ENCODE measurements around the gene PLCL2.

Gene PLCL2

DNA sequence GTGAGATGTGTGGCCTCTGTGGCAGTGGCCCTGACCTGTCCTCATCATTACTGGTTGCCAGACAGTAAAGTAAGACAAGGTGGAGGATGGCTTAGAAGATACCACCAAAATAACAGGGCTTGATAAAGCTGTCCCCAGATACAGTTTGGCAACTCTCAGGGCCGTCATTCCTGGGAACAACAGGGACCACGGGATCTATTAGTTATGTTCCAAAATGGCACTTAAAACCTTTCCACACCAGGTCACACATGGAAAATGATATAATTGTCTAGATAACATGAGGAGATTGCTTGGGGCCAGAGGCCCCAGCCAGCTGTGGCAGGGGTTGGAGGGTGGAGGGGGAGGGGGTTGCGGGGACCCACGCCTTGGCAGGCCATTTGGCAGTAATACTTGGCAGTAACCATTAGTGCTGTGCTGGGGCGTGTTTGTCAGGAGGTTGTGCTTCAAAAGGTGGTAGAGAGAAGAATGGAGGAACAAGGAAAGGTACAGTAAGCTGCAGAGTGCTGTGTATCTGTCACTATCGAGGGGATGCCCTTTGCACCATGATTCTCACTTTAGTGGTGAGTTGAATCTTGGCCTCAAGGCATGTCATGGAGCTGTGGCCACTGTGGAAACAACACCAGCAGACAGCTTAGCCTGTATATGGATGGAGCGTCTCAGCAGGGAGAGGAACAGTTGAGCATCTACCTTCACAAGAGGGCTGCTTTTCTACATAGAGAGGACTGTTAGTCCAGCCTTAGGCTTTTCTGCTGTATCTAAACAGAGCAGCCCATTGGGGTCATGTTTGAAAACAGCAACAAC is 14.0 kb downstream of the PLCL2 start:
- no peaks in the 10 kb centered on the region for H3K27me3 Mint-ChIP-seq
- peaks cover 93% of the 10 kb centered on the region for H3K4me1 Mint-ChIP-seq
- H3K9me3 Mint-ChIP-seq, result no peaks in the 10 kb centered on the region
- peak overlapping the region; percentile 69 for H3K4me3 Mint-ChIP-seq
- H3K36me3 Mint-ChIP-seq, result peaks cover 4% of the 10 kb centered on the region
- H3K27ac Mint-ChIP-seq, result peak overlapping the region; percentile 93

DNA sequence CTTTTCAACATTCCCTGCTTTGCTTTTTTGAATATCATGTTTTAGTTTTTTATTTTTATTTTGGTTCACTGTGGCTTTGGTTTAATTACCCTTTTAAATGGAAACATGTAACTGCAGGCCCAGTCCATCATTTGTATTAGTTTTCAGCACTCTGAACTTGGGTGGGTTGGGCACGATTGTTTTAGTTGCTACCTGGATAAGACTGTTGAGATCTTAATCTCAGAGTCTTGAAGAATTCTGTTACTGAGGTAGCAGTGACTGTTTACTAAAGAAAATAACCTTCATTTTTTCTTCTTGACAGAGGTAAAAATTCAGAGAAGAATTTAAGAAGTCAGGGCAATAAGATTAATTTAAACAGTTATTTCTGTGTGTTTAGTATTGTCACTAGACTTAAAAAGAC is 15.2 kb downstream of the PLCL2 start:
- Mint-ChIP-seq H3K36me3 (peaks cover 5% of the 10 kb centered on the region), H3K4me1 (peaks cover 100% of the 10 kb centered on the region), H3K9me3 (no peaks in the 10 kb centered on the region), H3K27ac (peak overlapping the region; percentile 71), H3K27me3 (no peaks in the 10 kb centered on the region), H3K4me3 (peak overlapping the region; percentile 41)

DNA sequence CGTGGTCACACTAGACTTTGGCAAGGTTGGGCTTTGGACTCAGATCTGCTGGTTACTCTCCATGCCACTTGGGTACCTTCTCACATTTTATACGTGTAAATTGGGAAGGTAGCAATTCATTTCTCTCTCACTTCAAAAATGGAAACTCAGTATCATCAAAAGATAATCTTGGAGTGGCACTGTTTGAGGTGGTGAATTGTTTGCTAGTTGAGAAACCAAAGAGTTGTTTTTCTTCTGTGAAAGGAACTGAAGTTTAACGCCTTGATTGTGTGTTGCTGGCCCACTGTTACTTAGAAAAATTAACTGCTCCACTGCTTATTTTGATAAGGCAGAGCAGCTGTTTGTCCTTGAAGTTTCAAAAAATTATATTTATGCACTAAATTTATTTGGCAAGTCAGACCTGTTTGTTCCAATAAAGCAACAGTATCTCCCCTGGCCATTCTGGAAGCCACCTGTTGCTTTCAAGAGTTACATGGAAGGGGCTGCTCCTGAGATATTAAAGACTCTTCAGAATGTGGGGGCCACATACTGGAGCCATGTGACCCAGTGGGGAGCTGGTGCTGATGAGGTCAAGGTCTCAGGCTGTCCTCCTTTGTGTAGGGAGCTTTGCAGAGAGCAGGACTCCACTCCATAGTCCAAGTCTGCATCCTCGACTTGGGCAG is 16.2 kb downstream of the PLCL2 start:
- Mint-ChIP-seq H3K27ac (peak overlapping the region; percentile 93), H3K4me1 (peaks cover 100% of the 10 kb centered on the region), H3K36me3 (peaks cover 5% of the 10 kb centered on the region), H3K27me3 (no peaks in the 10 kb centered on the region), H3K4me3 (peak overlapping the region; percentile 64), H3K9me3 (no peaks in the 10 kb centered on the region)

DNA sequence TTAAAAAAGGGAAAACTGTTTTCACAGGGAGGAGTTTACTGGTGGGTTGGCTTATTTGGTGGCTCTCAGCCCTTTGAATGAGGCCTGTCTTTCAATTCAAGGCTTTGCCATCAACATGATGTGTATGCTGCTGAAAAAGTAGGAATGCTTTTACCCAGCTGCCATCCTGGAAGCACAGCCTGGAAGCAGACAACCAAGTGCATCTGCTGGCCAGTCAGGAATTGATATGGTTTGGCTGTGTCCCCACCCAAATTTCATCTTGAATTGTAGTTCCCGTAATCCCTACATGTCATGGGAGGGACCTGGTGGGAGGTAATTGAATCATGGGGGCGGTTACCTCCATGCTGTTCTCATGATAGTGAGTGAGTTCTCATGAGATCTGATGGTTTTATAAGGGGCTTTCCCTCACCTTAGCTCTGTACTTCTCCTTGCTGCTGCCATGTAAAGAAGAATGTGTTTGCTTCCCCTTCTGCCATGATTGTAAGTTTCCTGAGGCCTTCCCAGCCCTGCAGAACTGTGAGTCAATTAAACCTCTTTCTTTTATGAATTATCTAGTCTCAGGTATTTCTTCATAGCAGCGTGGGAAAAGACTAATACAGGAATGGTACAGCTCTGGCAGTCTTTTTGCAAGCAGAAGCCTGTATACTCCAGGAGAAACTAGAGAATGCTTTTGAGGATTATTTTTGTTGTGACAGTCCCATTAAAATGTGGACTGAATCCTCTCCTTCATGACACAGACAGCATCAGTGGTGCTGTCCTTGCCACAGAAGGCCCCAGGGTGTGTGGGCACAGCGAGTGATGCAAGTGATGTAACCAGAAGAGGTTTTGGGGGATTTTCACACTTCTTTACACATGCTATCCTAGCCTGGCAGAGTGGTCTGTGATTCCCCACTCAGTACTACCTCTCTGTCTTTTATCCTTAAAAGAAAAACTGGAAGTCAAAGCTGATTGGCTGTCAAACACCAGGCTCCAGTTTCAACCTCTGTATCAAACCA is 20.0 kb downstream of the PLCL2 start:
- Mint-ChIP-seq H3K27ac (peak overlapping the region; percentile 93), H3K9me3 (no peaks in the 10 kb centered on the region), H3K27me3 (no peaks in the 10 kb centered on the region)

DNA sequence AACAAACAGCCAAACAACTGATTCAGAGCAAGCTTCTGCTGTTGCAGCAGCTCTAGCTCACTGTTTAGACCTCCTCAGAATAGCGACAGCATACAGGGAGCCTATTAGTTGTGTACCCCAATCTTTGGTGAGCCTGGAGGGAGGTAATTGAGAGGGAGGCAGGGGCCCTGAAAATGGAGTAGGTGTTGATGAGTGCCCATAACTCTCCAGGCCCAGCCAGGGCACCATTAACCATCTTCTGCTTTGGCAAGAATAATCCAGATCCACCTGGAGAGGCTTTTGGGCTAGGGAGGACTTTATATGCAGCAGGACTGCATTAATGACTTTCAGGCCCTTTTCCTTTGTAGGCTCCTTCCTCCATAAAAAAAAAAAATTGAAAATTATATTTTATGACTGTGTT is 20.9 kb downstream of the PLCL2 start:
- Mint-ChIP-seq H3K27me3 (no peaks in the 10 kb centered on the region), H3K27ac (peak overlapping the region; percentile 75), H3K4me1 (peaks cover 91% of the 10 kb centered on the region), H3K9me3 (no peaks in the 10 kb centered on the region), H3K36me3 (peaks cover 3% of the 10 kb centered on the region), H3K4me3 (peak overlapping the region; percentile 20)

More for the DNA sequence above, 20.0 kb downstream of the PLCL2 start:
- H3K4me3 Mint-ChIP-seq, result peak overlapping the region; percentile 12
- H3K36me3 Mint-ChIP-seq, result peaks cover 3% of the 10 kb centered on the region
- H3K4me1 Mint-ChIP-seq, result peaks cover 91% of the 10 kb centered on the region

DNA sequence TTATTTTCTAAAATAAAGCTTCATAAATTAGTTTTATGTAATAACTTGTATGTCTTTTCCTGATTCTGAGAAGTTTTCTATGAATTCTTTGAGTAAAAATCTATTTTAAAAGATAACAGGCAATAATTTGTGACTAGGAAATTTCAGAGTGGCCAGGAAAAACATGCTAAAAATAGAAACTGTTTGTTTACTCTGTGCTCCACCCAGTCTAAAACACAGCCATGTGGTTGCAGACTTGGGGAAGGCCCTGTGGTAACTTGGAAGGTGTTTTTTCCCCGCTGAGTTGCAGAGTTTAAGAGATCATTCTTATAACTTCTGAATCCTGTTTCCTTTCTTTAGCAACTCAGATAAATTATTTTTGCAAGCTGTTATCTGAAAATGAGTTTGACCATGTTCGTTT is 21.9 kb downstream of the PLCL2 start:
- Mint-ChIP-seq H3K27me3 (no peaks in the 10 kb centered on the region), H3K27ac (peak overlapping the region; percentile 42), H3K9me3 (no peaks in the 10 kb centered on the region), H3K4me3 (peak overlapping the region; percentile 54), H3K4me1 (peaks cover 84% of the 10 kb centered on the region), H3K36me3 (peaks cover 3% of the 10 kb centered on the region)

DNA sequence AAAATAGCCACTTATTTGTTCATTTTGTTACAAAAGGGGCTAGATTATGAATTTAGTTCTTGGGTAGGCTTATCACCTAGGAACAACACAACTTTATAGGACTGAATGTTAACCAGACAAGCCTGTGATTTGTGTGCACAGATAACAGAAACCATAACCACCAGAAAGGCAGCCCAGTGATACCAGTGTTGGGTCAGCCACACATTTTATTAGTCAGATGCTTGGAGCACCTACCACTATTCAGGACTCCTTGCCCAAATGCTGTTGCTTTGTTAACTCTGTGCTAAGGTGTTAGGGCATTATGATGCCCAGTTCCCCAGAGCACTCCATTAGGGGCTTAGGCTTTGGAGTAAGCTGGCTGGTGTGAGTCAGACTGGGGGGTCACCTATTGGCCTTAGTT is 22.5 kb downstream of the PLCL2 start:
- Mint-ChIP-seq H3K27ac (peak overlapping the region; percentile 46), H3K27me3 (no peaks in the 10 kb centered on the region), H3K4me1 (peaks cover 81% of the 10 kb centered on the region), H3K9me3 (no peaks in the 10 kb centered on the region), H3K4me3 (peak overlapping the region; percentile 54), H3K36me3 (peaks cover 3% of the 10 kb centered on the region)

DNA sequence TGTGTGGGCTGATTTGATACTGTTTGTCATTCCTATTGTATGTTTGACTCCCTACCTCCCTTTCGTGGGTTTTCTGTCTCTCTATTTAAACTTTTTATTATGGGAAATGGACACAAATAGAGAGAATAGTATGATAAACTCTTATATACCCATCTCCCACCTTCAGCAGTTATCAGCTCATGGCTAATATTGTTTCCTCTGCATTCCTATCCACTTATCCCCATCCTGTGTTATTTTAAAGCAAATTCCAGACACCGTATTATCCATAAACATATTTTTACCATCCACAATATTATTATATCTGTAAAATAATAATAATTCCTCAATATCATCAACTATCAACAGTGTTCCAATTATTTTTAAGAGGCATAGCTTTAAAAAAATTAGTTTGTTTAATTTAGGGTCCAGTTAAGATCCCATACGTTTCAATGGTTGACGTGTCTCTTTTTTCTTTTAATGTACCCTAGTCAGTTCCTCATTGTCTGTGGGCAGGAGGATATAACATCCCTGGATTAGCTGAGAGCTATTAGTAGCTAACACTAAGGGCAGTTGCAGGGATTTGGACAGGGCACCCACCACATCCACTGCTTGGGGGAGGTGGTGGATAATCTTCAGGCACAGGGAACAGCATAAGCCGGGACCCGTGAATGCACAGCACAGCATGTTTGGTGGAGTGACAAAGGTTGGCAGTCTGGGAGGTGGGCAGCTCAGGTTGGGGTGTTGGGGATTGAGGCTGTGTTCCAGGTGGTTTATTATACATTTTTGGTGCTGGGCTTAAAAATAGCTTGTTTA is 23.5 kb downstream of the PLCL2 start:
- Mint-ChIP-seq H3K36me3 (peaks cover 6% of the 10 kb centered on the region), H3K27ac (peak overlapping the region; percentile 80), H3K9me3 (no peaks in the 10 kb centered on the region), H3K27me3 (no peaks in the 10 kb centered on the region), H3K4me1 (peaks cover 81% of the 10 kb centered on the region), H3K4me3 (peak overlapping the region; percentile 12)

DNA sequence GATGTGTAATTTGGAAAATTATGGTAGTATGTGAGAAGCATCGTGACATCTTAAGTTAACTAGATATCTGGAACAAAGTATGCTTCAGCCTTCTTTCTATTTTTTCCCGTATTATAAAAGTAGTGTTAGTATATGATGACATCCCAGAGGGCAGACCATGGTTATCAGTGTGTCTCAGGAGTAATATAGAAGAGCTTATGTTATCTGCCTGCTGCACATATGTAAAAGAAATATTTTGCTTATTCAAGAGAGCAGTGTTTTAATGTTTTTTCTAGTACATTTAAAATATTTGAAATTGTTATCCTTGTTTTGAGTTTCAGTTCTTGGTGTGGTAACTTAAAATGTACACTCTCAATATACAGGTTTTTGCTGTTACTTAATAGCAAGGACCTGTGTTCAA is 24.1 kb downstream of the PLCL2 start:
- peak overlapping the region; percentile 12 for H3K4me3 Mint-ChIP-seq
- peaks cover 79% of the 10 kb centered on the region for H3K4me1 Mint-ChIP-seq
- H3K36me3 Mint-ChIP-seq, result peaks cover 7% of the 10 kb centered on the region
- H3K27me3 Mint-ChIP-seq, result no peaks in the 10 kb centered on the region
- H3K9me3 Mint-ChIP-seq, result no peaks in the 10 kb centered on the region
- H3K27ac Mint-ChIP-seq, result peak overlapping the region; percentile 80

DNA sequence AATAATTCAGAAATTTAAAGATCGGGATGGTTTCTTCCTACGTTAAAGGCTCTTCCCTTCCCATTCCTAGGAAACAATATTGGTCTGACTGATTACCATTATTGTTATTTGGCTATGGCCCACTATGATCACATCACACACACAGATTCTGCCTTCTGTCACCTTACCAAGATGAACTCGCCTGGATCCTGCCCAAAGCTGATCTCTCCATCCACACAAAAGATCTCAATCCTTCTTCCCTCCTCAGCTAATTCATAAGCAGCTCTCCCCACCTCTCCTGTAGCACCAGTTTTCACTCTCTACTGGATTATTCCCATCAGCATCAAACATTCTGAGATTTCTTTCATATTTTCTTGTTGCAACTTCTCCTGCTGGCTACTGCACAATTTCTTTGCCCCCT is 25.0 kb downstream of the PLCL2 start:
- H3K27ac Mint-ChIP-seq, result peak overlapping the region; percentile 44
- peaks cover 6% of the 10 kb centered on the region for H3K36me3 Mint-ChIP-seq
- H3K4me1 Mint-ChIP-seq, result peaks cover 75% of the 10 kb centered on the region

DNA sequence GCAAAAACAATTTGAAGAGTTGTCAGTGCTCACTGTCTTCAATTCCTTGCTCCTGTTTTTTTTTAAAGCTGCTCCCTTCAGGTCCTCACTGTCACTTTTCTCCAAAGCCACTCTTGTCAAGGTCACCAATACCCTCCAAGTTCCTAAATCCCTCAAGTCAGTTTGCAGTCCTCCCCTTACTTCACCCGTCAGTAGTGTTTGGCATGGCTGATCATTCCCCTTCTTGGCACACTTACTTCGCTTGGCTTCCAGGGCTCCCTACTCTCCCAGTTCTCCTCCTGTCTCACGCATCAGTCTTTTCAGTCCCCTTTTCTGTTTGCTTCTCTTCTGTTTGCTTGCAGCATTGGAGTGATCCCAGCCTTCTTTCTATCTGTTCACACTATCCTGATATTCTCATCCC is 25.5 kb downstream of the PLCL2 start:
- H3K27me3 Mint-ChIP-seq, result no peaks in the 10 kb centered on the region
- H3K27ac Mint-ChIP-seq, result peak overlapping the region; percentile 44
- H3K36me3 Mint-ChIP-seq, result peaks cover 6% of the 10 kb centered on the region
- peaks cover 75% of the 10 kb centered on the region for H3K4me1 Mint-ChIP-seq
- no peak overlapping the region for H3K4me3 Mint-ChIP-seq
- H3K9me3 Mint-ChIP-seq, result no peaks in the 10 kb centered on the region

More for the DNA sequence above, 25.0 kb downstream of the PLCL2 start:
- H3K27me3 Mint-ChIP-seq, result no peaks in the 10 kb centered on the region
- H3K9me3 Mint-ChIP-seq, result no peaks in the 10 kb centered on the region
- no peak overlapping the region for H3K4me3 Mint-ChIP-seq

DNA sequence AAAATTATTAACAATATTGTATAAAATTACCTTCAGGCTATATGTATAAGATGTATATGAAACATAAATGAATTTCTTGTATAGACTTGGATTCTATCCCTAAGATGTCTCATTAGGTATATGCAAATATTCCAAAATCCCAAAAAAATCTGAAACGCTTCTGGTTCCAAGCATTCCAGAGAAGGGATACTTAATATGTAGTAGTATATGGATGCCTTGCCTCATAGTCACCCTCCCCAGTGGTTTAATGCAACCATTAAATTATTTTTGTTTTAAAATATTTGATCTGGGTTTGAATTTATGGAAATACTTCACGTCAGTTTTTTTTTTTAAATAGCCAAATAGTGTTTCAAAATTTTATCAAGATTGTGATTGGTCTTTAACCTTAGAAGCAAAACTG is 27.2 kb downstream of the PLCL2 start:
- H3K27me3 Mint-ChIP-seq, result no peaks in the 10 kb centered on the region
- peaks cover 79% of the 10 kb centered on the region for H3K4me1 Mint-ChIP-seq
- no peaks in the 10 kb centered on the region for H3K9me3 Mint-ChIP-seq
- H3K4me3 Mint-ChIP-seq, result no peak overlapping the region
- H3K36me3 Mint-ChIP-seq, result peaks cover 6% of the 10 kb centered on the region
- peak overlapping the region; percentile 52 for H3K27ac Mint-ChIP-seq

DNA sequence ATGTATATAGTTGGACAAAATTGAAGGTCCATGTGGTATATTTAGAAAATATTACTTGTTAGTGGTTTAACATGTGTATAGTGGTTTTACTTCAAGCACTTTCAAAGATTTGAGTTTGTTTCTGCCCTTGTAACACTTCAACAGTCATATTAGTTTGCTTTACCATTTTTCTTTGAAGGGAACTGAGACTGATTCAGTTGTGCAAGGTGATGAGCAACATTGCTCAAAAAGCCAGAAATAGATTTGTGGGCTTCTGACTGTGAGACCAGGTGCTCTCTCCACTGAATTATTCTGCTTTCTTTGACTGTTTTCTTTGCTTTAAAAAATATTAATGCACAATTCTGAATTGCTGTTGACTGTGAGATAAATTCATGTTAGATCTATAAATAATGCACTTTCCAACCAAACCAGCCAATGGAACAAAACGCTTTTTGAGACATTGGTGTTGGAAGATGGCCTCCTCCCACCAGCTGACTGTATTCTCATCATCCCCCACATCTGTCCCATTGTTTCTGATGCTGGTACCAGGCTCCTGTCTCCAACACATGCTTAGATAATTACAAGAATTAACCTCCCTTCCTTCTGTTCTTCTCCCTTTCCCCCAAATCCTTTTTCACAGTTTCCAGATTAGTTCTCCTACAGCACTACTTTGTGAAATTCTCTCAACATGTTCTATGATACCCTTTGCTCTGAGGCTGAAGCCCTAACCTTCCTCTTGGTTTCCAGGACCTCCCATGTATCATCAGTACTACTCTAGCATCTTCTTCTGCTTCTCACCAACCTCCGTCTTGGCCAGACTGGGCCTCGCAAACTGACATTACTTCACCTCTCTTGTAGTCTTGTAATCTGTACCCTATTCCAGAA is 27.9 kb downstream of the PLCL2 start:
- H3K4me3 Mint-ChIP-seq, result peak overlapping the region; percentile 20
- H3K4me1 Mint-ChIP-seq, result peaks cover 81% of the 10 kb centered on the region
- no peaks in the 10 kb centered on the region for H3K27me3 Mint-ChIP-seq
- H3K9me3 Mint-ChIP-seq, result no peaks in the 10 kb centered on the region
- peaks cover 6% of the 10 kb centered on the region for H3K36me3 Mint-ChIP-seq
- H3K27ac Mint-ChIP-seq, result peak overlapping the region; percentile 52

DNA sequence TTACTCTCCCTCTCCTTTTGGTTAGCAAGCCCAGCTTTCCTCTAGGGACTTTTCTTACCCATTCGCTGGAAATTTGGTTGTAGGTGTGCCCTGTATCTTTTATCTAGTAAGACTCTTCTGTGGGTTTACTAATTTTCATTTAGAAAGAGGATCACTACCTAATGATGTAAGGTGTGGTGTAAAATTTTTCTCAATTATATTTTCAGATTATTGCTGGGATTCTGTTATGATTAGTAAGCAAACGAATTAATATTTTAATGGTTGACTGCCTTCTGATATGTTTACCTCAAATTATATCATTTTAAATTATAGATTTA is 28.5 kb downstream of the PLCL2 start:
- Mint-ChIP-seq H3K9me3 (no peaks in the 10 kb centered on the region), H3K4me1 (peaks cover 81% of the 10 kb centered on the region), H3K27ac (peak overlapping the region; percentile 52), H3K36me3 (peaks cover 6% of the 10 kb centered on the region), H3K27me3 (no peaks in the 10 kb centered on the region), H3K4me3 (no peak overlapping the region)
